ENCODE results near the gene USP49. TPM values are rescaled to one million over a fixed set of nuclear protein-coding genes. Genes with fewer than 3 reads are reported as not detected.

Gene USP49
- total RNA-seq, 1 experiment from 2014 or later: 7.0 TPM

GRCh38 chr6:41824571-41825569, 70.3 kb downstream of the USP49 start:
- CTCF ChIA-PET: interaction anchor here (0.7 to 0.8 kb wide), 3 partner anchors 9 to 208 kb away, joined by 3 to 5 read pairs (median 3); no protein-coding TSS in a partner anchor
- intact Hi-C loops (cut with micrococcal nuclease; ENCODE audit: unreplicated experiment): loop anchor here (2.0 kb wide), 1 partner anchor 22 kb away; no protein-coding TSS in a partner anchor
- no TSS peak for BruUV-seq (replicated peaks)
- peak; percentile 23 for DNase-seq
- no peak overlapping the region for H3K4me3 Mint-ChIP-seq (ENCODE audit: low read depth, unreplicated experiment)
- peaks cover 12% of the 10 kb centered on the region for H3K4me1 Mint-ChIP-seq (ENCODE audit: low read depth, unreplicated experiment)
- no peaks in the 10 kb centered on the region for H3K27me3 Mint-ChIP-seq (ENCODE audit: unreplicated experiment)
- H3K9me3 Mint-ChIP-seq (ENCODE audit: low read depth, unreplicated experiment): no peaks in the 10 kb centered on the region
- no peak for TF ChIP-seq CTCF (IDR thresholded peaks at IDR 0.05; ENCODE audit: unreplicated experiment)
- H3K27ac Mint-ChIP-seq (ENCODE audit: unreplicated experiment): peak overlapping the region; percentile 23
- H3K36me3 Mint-ChIP-seq (ENCODE audit: insufficient read depth, unreplicated experiment): peaks cover 5% of the 10 kb centered on the region

GRCh38 chr6:41823178-41823577, 72.0 kb downstream of the USP49 start:
- H3K9me3 Mint-ChIP-seq (ENCODE audit: low read depth, unreplicated experiment): no peaks in the 10 kb centered on the region
- H3K4me3 Mint-ChIP-seq (ENCODE audit: low read depth, unreplicated experiment): no peak overlapping the region
- intact Hi-C loops (cut with micrococcal nuclease; ENCODE audit: unreplicated experiment): no loop called here
- DNase-seq: no peak
- BruUV-seq (replicated peaks): no TSS peak
- H3K27ac Mint-ChIP-seq (ENCODE audit: unreplicated experiment): no peak overlapping the region
- H3K4me1 Mint-ChIP-seq (ENCODE audit: low read depth, unreplicated experiment): peaks cover 12% of the 10 kb centered on the region
- no peaks in the 10 kb centered on the region for H3K27me3 Mint-ChIP-seq (ENCODE audit: unreplicated experiment)
- no peak for TF ChIP-seq CTCF (IDR thresholded peaks at IDR 0.05; ENCODE audit: unreplicated experiment)
- H3K36me3 Mint-ChIP-seq (ENCODE audit: insufficient read depth, unreplicated experiment): peaks cover 5% of the 10 kb centered on the region
- CTCF ChIA-PET: no interaction called here

- no peak for DNase-seq
- BruUV-seq (replicated peaks): no TSS peak
- Mint-ChIP-seq H3K27me3 (ENCODE audit: unreplicated experiment) (no peaks in the 10 kb centered on the region), H3K36me3 (ENCODE audit: insufficient read depth, unreplicated experiment) (peaks cover 5% of the 10 kb centered on the region), H3K27ac (ENCODE audit: unreplicated experiment) (no peak overlapping the region), H3K4me3 (ENCODE audit: low read depth, unreplicated experiment) (no peak overlapping the region), H3K9me3 (ENCODE audit: low read depth, unreplicated experiment) (no peaks in the 10 kb centered on the region), H3K4me1 (ENCODE audit: low read depth, unreplicated experiment) (peaks cover 12% of the 10 kb centered on the region)
- CTCF ChIA-PET: interaction anchor here (0.7 kb wide), 1 partner anchor 9 kb away, joined by 3 read pairs; no protein-coding TSS in a partner anchor
- intact Hi-C loops (cut with micrococcal nuclease; ENCODE audit: unreplicated experiment): no loop called here
- no peak for TF ChIP-seq CTCF (IDR thresholded peaks at IDR 0.05; ENCODE audit: unreplicated experiment)
Observed at GRCh38 chr6:41822021-41822420, 73.2 kb downstream of the USP49 start.

- no peak for DNase-seq
- Mint-ChIP-seq H3K27ac (ENCODE audit: unreplicated experiment) (no peak overlapping the region), H3K36me3 (ENCODE audit: insufficient read depth, unreplicated experiment) (peaks cover 5% of the 10 kb centered on the region), H3K4me3 (ENCODE audit: low read depth, unreplicated experiment) (no peak overlapping the region), H3K4me1 (ENCODE audit: low read depth, unreplicated experiment) (peaks cover 12% of the 10 kb centered on the region), H3K27me3 (ENCODE audit: unreplicated experiment) (no peaks in the 10 kb centered on the region), H3K9me3 (ENCODE audit: low read depth, unreplicated experiment) (no peaks in the 10 kb centered on the region)
- intact Hi-C loops (cut with micrococcal nuclease; ENCODE audit: unreplicated experiment): no loop called here
- CTCF ChIA-PET: no interaction called here
- no peak for TF ChIP-seq CTCF (IDR thresholded peaks at IDR 0.05; ENCODE audit: unreplicated experiment)
- no TSS peak for BruUV-seq (replicated peaks)
Observed at GRCh38 chr6:41821266-41821665, 73.9 kb downstream of the USP49 start.

All from Calu3 (cell line).